Trophoblast cell (in vitro differentiated cells and primary cell): Measurements from ENCODE around the gene MAP2K5.
A peak's percentile ranks its signal among the peaks of the same experiment; 100 is the strongest.

Experiments used
- DNase-seq, 2 donors: peaks; one replicate each; pipeline ENCODE4 v3.0.0-alpha.2; 2016
- H2AFZ ChIP-seq: 2 replicates; pipeline ENCODE4 v1.6.1; 2013; ENCODE audit warnings: low read length, moderate library complexity, mild to moderate bottlenecking; ENCODE audit not compliant: insufficient read depth, poor library complexity
- H2AK5ac ChIP-seq: 2 replicates; pipeline ENCODE4 v1.6.1; 2013; ENCODE audit warnings: mild to moderate bottlenecking, low read length
- H2BK120ac ChIP-seq: 2 replicates; pipeline ENCODE4 v1.6.1; 2013; ENCODE audit warnings: low read length, mild to moderate bottlenecking, moderate library complexity; ENCODE audit not compliant: insufficient read depth, poor library complexity
- H2BK12ac ChIP-seq: 2 replicates; pipeline ENCODE4 v1.6.1; 2013; ENCODE audit warnings: mild to moderate bottlenecking, low read length, moderate library complexity
- H2BK5ac ChIP-seq: 2 replicates; pipeline ENCODE4 v1.6.1; 2013; ENCODE audit warnings: low read length, low read depth, moderate library complexity, mild to moderate bottlenecking; ENCODE audit not compliant: poor library complexity
- H3K14ac ChIP-seq: 2 replicates; pipeline ENCODE4 v1.6.1; 2013; ENCODE audit warnings: mild to moderate bottlenecking, low read length
- H3K18ac ChIP-seq: 2 replicates; pipeline ENCODE4 v1.6.1; 2013; ENCODE audit warnings: mild to moderate bottlenecking, low read length
- H3K23ac ChIP-seq: 2 replicates; pipeline ENCODE4 v1.6.1; 2013; ENCODE audit warnings: low read length
- H3K27ac ChIP-seq: 2 replicates; pipeline ENCODE4 v1.5.1; 2013; ENCODE audit warnings: low read depth, mild to moderate bottlenecking, inconsistent platforms, low read length, moderate library complexity
- H3K27me3 ChIP-seq: 2 replicates; pipeline ENCODE4 v1.6.1; 2013; ENCODE audit warnings: inconsistent platforms, mild to moderate bottlenecking, low read length, moderate library complexity; ENCODE audit not compliant: insufficient read depth
- H3K36me3 ChIP-seq, 2 experiments: 1 replicate in 1 of 2; 2 replicates in 1 of 2; pipeline ENCODE4 v1.6.1; 2013; ENCODE audit warnings: low read length in 2 of 2, mild to moderate bottlenecking in 2 of 2, moderate library complexity in 1 of 2; ENCODE audit not compliant: insufficient read depth in 2 of 2, control insufficient read depth in 1 of 2
- H3K4ac ChIP-seq: 2 replicates; pipeline ENCODE4 v1.6.1; 2013; ENCODE audit warnings: low read depth, mild to moderate bottlenecking, low read length, moderate library complexity
- H3K4me1 ChIP-seq, 2 experiments: 1 replicate in 1 of 2; 2 replicates in 1 of 2; pipeline ENCODE4 v1.6.1; 2013; ENCODE audit warnings: low read length in 2 of 2, mild to moderate bottlenecking in 2 of 2, moderate library complexity in 1 of 2; ENCODE audit not compliant: insufficient read depth in 2 of 2, control insufficient read depth in 1 of 2
- H3K4me2 ChIP-seq: 2 replicates; pipeline ENCODE4 v1.6.1; 2013; ENCODE audit warnings: inconsistent platforms, mild to moderate bottlenecking, low read length, moderate library complexity
- H3K4me3 ChIP-seq: 2 replicates; pipeline ENCODE4 v1.5.1; 2013; ENCODE audit warnings: mild to moderate bottlenecking, low read depth, low read length, inconsistent platforms
- H3K79me1 ChIP-seq: one replicate; pipeline ENCODE4 v1.6.1; 2013; ENCODE audit warnings: low read length
- H3K79me2 ChIP-seq: 2 replicates; pipeline ENCODE4 v1.6.1; 2013; ENCODE audit warnings: low read length, mild to moderate bottlenecking; ENCODE audit not compliant: control insufficient read depth, insufficient read depth, poor library complexity
- H3K9ac ChIP-seq: 2 replicates; pipeline ENCODE4 v1.6.1; 2013; ENCODE audit warnings: mild to moderate bottlenecking, low read length
- H3K9me3 ChIP-seq: 2 replicates; pipeline ENCODE4 v1.6.1; 2013; ENCODE audit warnings: low read depth, mild to moderate bottlenecking, control low read depth, inconsistent platforms, low read length; ENCODE audit not compliant: insufficient read depth
- H4K12ac ChIP-seq: 2 replicates; pipeline ENCODE4 v1.6.1; 2013; ENCODE audit warnings: low read depth, mild to moderate bottlenecking, low read length, moderate library complexity
- H4K8ac ChIP-seq: 2 replicates; pipeline ENCODE4 v1.6.1; 2013; ENCODE audit warnings: low read depth, mild to moderate bottlenecking, low read length, moderate library complexity
- H4K91ac ChIP-seq: one replicate; pipeline ENCODE4 v1.6.1; 2013; ENCODE audit warnings: low read depth, mild to moderate bottlenecking, low read length, moderate library complexity
- WGBS: extraction: QIAGEN DNeasy Blood & Tissue Kit; methylation state at CpG from one replicate; pipeline ENCODE4 v1.1.7; 2013; ENCODE audit warnings: missing lambda C conversion rate; ENCODE audit not compliant: insufficient read length, insufficient coverage; ENCODE audit errors: extremely low coverage; 5-methylcytosine and 5-hydroxymethylcytosine counted together

Gene MAP2K5

DNA sequence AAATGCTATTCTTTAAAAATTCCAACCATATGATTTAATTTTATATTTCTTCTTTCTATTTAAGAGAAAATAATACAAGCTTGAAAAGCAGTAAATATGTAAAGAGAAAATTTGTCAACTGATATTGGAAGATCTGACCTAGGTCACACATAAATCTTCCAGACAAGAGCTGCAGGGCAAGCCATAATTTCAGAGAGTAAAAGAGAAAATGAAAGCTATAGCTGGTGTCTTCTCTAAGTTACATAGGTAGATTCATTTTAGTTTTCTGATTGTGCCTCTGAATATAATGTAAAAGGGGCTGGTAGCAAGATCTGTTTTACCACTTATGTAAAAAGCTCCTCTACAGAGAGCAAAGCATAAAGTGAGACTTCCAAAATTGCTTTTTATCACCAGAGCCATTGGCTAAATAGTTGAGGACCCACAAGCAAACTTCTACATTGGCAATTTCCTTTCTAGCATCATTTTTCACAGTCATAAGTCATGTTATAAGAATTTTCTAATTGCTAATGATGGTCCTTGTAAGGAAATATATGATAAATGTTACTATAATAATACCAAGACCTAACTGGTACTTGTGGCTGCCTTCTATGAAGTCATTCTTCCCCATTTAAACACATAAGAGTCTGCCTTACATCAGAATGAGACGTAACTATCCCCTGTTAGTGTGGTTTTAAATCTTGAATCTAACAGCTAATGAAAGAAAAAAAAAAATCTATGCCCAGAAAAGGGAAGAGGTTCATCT, 202.0 kb downstream of the MAP2K5 start:
- H3K14ac ChIP-seq: no peak overlapping the region
- H4K8ac ChIP-seq: no peak overlapping the region
- H3K18ac ChIP-seq: no peak overlapping the region
- no peak overlapping the region for H2BK5ac ChIP-seq
- H3K9me3 ChIP-seq: no peaks in the 10 kb centered on the region
- no peak overlapping the region for H3K9ac ChIP-seq
- no peaks in the 10 kb centered on the region for H3K79me2 ChIP-seq
- no peak overlapping the region for H2AFZ ChIP-seq
- no CpG with 5 or more reads among the region's 1 CpG for WGBS
- H2BK12ac ChIP-seq: no peak overlapping the region
- H3K4ac ChIP-seq: no peak overlapping the region
- H4K91ac ChIP-seq: no peak overlapping the region
- H3K27me3 ChIP-seq: no peaks in the 10 kb centered on the region
- no peak overlapping the region for H3K4me2 ChIP-seq
- H3K4me3 ChIP-seq: no peak overlapping the region
- H2AK5ac ChIP-seq: no peak overlapping the region
- H2BK120ac ChIP-seq: no peak overlapping the region
- H3K27ac ChIP-seq: no peak overlapping the region
- H3K36me3 ChIP-seq: no peaks in the 10 kb centered on the region
- H3K79me1 ChIP-seq: peaks cover 2% of the 10 kb centered on the region
- no peak for DNase-seq
- H3K4me1 ChIP-seq: peaks cover 5 to 7% of the 10 kb centered on the region in 2 experiments
- H4K12ac ChIP-seq: no peak overlapping the region
- no peak overlapping the region for H3K23ac ChIP-seq

DNA sequence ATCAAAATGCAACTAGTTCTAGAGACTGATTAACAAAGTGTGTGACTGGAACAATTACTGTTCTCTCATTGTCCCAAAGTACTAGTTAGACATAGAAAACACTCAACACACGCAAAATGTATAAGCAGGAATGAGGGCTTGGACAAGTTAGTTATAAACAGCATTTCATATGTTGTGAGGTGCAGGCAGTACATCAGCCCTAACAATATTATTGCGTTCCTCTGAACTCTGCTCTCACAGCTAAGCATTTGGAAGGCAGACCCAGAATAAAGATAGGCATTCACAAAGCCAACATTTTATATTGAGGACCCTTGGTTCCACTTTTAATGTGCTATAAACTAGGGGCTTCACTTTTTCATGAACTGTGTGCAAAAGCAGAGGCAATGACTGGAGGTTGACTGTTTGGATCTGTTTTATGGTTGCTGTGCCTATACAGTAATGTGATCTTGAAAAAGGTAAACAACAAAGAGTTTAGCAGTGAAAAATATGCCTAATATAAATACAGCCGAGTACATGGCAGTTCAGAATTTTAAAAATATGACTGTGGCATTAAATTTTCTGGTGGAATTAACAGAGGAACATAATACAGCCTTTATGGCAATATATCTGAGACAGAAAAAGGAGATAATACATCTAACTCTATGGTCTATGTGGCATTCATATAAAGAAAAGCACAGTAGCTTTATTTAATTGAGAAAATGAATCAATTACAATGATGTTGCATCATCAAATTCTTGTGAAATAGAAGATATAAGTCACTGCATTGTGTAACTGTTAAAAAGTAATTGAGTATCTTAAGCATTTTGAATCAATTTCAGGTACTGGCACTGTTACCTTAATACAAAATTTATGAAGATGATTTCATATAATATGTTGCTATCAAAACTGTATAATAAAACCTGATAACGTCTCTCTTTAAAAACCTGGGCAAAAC, 202.8 kb downstream of the MAP2K5 start:
- no peaks in the 10 kb centered on the region for H3K27me3 ChIP-seq
- no CpG with 5 or more reads among the region's 4 CpGs for WGBS

DNA sequence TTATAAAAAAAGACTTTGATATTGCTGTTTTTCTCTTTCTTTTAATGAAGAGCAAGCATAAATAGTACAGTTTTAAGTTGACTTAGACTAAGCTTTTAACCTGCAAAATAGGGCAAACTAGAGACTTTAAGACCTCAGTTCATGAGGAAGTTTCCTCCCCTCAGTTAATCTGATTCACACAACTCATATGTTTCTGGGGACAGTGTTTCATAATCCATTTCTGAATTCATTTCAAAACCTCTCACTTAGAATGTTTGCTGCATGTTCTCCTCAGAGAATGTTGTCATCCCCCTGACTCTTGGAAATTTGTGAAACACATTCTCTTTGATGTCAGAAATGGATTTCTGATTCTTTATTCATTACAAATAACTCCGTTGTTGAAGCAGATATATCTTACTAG, 203.5 kb downstream of the MAP2K5 start:
- Histone ChIP-seq H3K9me3 (no peaks in the 10 kb centered on the region), H3K14ac (no peak overlapping the region), H3K36me3 (no peaks in the 10 kb centered on the region), H3K18ac (no peak overlapping the region), H3K27ac (peak overlapping the region; percentile 1), H3K4me1 (peaks cover 5 to 7% of the 10 kb centered on the region in 2 experiments), H3K79me2 (no peaks in the 10 kb centered on the region), H3K79me1 (peaks cover 2% of the 10 kb centered on the region), H3K4ac (no peak overlapping the region), H2BK120ac (no peak overlapping the region), H3K23ac (no peak overlapping the region), H3K4me3 (no peak overlapping the region), H3K27me3 (no peaks in the 10 kb centered on the region), H2AFZ (no peak overlapping the region), H4K8ac (no peak overlapping the region), H2BK12ac (no peak overlapping the region), H3K4me2 (no peak overlapping the region), H3K9ac (no peak overlapping the region), H4K91ac (no peak overlapping the region), H2AK5ac (no peak overlapping the region), H4K12ac (no peak overlapping the region), H2BK5ac (no peak overlapping the region)
- DNase-seq: peak in 1 of 2 donors; percentile 47
- no CpG with 5 or more reads among the region's 1 CpG for WGBS

More for the DNA sequence above, 202.8 kb downstream of the MAP2K5 start:
- H3K9ac ChIP-seq: no peak overlapping the region
- H3K18ac ChIP-seq: no peak overlapping the region
- peaks cover 5 to 7% of the 10 kb centered on the region in 2 experiments for H3K4me1 ChIP-seq
- DNase-seq: peak in 1 of 2 donors; percentile 39
- no peak overlapping the region for H3K4ac ChIP-seq
- H2AK5ac ChIP-seq: no peak overlapping the region
- H2AFZ ChIP-seq: no peak overlapping the region
- no peak overlapping the region for H3K4me3 ChIP-seq
- no peak overlapping the region for H2BK12ac ChIP-seq
- no peak overlapping the region for H3K4me2 ChIP-seq
- H3K79me1 ChIP-seq: peaks cover 2% of the 10 kb centered on the region
- no peaks in the 10 kb centered on the region for H3K9me3 ChIP-seq
- H3K27ac ChIP-seq: no peak overlapping the region
- no peak overlapping the region for H3K14ac ChIP-seq
- no peak overlapping the region for H4K12ac ChIP-seq
- H3K79me2 ChIP-seq: no peaks in the 10 kb centered on the region
- H4K91ac ChIP-seq: no peak overlapping the region
- H3K23ac ChIP-seq: no peak overlapping the region
- H3K36me3 ChIP-seq: no peaks in the 10 kb centered on the region
- H2BK120ac ChIP-seq: no peak overlapping the region
- H4K8ac ChIP-seq: no peak overlapping the region
- H2BK5ac ChIP-seq: no peak overlapping the region

DNA sequence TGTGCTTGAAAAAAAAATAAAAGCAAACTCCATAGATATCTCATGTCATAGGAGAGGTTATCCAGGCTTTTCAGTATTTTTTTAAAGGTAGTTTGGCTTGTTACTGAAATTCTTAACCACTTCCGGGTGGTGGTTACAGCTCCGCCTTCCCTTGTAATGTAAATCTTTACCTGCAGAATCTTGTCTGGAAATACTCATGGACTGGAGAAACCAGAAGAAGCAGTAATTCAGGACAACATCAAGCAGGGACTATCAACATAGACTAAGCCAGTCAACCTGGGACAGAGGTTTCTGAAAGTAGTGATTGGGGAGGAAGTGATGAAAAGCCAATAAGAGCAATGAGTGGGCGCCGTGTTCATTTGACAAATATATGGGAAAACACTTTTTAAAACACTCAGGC, 203.9 kb downstream of the MAP2K5 start:
- no peak overlapping the region for H3K4me3 ChIP-seq
- H4K12ac ChIP-seq: no peak overlapping the region
- no CpG with 5 or more reads among the region's 4 CpGs for WGBS
- no peaks in the 10 kb centered on the region for H3K79me2 ChIP-seq
- no peaks in the 10 kb centered on the region for H3K9me3 ChIP-seq
- no peak overlapping the region for H2BK12ac ChIP-seq
- no peaks in the 10 kb centered on the region for H3K36me3 ChIP-seq
- H3K14ac ChIP-seq: no peak overlapping the region
- H3K79me1 ChIP-seq: peaks cover 2% of the 10 kb centered on the region
- H4K91ac ChIP-seq: no peak overlapping the region
- peak; percentile 17 to 82 for DNase-seq
- no peak overlapping the region for H3K23ac ChIP-seq
- no peak overlapping the region for H3K4ac ChIP-seq
- H3K27ac ChIP-seq: peak overlapping the region; percentile 27
- no peak overlapping the region for H4K8ac ChIP-seq
- H2BK5ac ChIP-seq: no peak overlapping the region
- no peak overlapping the region for H3K9ac ChIP-seq
- H3K4me1 ChIP-seq: peaks cover 5 to 7% of the 10 kb centered on the region in 2 experiments
- no peaks in the 10 kb centered on the region for H3K27me3 ChIP-seq
- H2AFZ ChIP-seq: no peak overlapping the region
- H3K18ac ChIP-seq: no peak overlapping the region
- no peak overlapping the region for H2AK5ac ChIP-seq
- peak overlapping the region; percentile 18 for H3K4me2 ChIP-seq
- H2BK120ac ChIP-seq: no peak overlapping the region
